ENCODE results near the gene AGMO. TPM values are rescaled to one million over a fixed set of nuclear protein-coding genes. Genes with fewer than 3 reads are reported as not detected.
"Not testable (repeated sequence)": the region's sequence is repeated elsewhere in the genome, so short reads cannot be mapped to it uniquely, and the experiment has no call there.

The AGMO gene
- total RNA-seq, 2 donors from 2014 or later, result 0.37 to 0.47 TPM

- intact Hi-C loops (cut with DNase I), result no loop called here
These were observed 37.7 kb downstream of the AGMO start for GRCh38 chr7:15524077-15524476.

GRCh38 chr7:15517865-15518264 is 44.0 kb downstream of the AGMO start:
- H3K4me1 ChIP-seq; H3K27me3 ChIP-seq; H3K9ac ChIP-seq (ENCODE audit: low read depth in 2 of 2, low read length in 2 of 2); H3K4me3 ChIP-seq; H3K36me3 ChIP-seq; H3K27ac ChIP-seq; intact Hi-C loops (cut with DNase I); DNase-seq; H3K9me3 ChIP-seq: not testable (repeated sequence)

More at GRCh38 chr7:15524077-15524476, 37.7 kb downstream of the AGMO start:
- Histone ChIP-seq H3K9me3 (no peaks in the 10 kb centered on the region), H3K36me3 (no peaks in the 10 kb centered on the region), H3K4me3 (no peak overlapping the region), H3K27me3 (no peaks in the 10 kb centered on the region), H3K4me1 (no peaks in the 10 kb centered on the region), H3K27ac (no peak overlapping the region), H3K9ac (ENCODE audit: low read depth in 2 of 2, low read length in 2 of 2) (no peak overlapping the region)
- no peak for TF ChIP-seq CTCF (IDR thresholded peaks at IDR 0.05)
- no peak for DNase-seq

- no peak for DNase-seq
- H3K27me3 ChIP-seq, result no peaks in the 10 kb centered on the region
- H3K4me1 ChIP-seq, result no peaks in the 10 kb centered on the region
- TF ChIP-seq CTCF (IDR thresholded peaks at IDR 0.05), result no peak
- intact Hi-C loops (cut with DNase I), result no loop called here
- H3K9me3 ChIP-seq, result no peaks in the 10 kb centered on the region
- H3K27ac ChIP-seq, result no peak overlapping the region
- no peak overlapping the region for H3K9ac ChIP-seq (ENCODE audit: low read depth in 2 of 2, low read length in 2 of 2)
- no peak overlapping the region for H3K4me3 ChIP-seq
- no peaks in the 10 kb centered on the region for H3K36me3 ChIP-seq
These were observed 46.6 kb downstream of the AGMO start for GRCh38 chr7:15515252-15515651.

GRCh38 chr7:15508258-15508657 is 53.6 kb downstream of the AGMO start:
- intact Hi-C loops (cut with DNase I), result no loop called here
- Histone ChIP-seq H3K27ac (no peak overlapping the region), H3K4me1 (no peaks in the 10 kb centered on the region), H3K36me3 (no peaks in the 10 kb centered on the region), H3K9me3 (no peaks in the 10 kb centered on the region), H3K4me3 (no peak overlapping the region), H3K27me3 (no peaks in the 10 kb centered on the region), H3K9ac (ENCODE audit: low read depth in 2 of 2, low read length in 2 of 2) (no peak overlapping the region)
- TF ChIP-seq CTCF (IDR thresholded peaks at IDR 0.05), result no peak
- DNase-seq, result no peak

- Histone ChIP-seq H3K4me3 (no peak overlapping the region), H3K36me3 (no peaks in the 10 kb centered on the region), H3K27ac (no peak overlapping the region), H3K9ac (ENCODE audit: low read depth in 2 of 2, low read length in 2 of 2) (no peak overlapping the region), H3K9me3 (no peaks in the 10 kb centered on the region), H3K4me1 (no peaks in the 10 kb centered on the region), H3K27me3 (no peaks in the 10 kb centered on the region)
- intact Hi-C loops (cut with DNase I), result no loop called here
- TF ChIP-seq CTCF (IDR thresholded peaks at IDR 0.05), result no peak
- no peak for DNase-seq
These were observed 54.1 kb downstream of the AGMO start for GRCh38 chr7:15507708-15508107.

- Histone ChIP-seq H3K4me1 (no peaks in the 10 kb centered on the region), H3K27me3 (no peaks in the 10 kb centered on the region), H3K9ac (ENCODE audit: low read depth in 2 of 2, low read length in 2 of 2) (no peak overlapping the region), H3K9me3 (no peaks in the 10 kb centered on the region), H3K4me3 (no peak overlapping the region), H3K36me3 (no peaks in the 10 kb centered on the region), H3K27ac (no peak overlapping the region)
- no peak for DNase-seq
- TF ChIP-seq CTCF (IDR thresholded peaks at IDR 0.05), result no peak
- intact Hi-C loops (cut with DNase I), result no loop called here
These were observed 54.6 kb downstream of the AGMO start for GRCh38 chr7:15507171-15507570.

Data from colonic mucosa (tissue), 4 donors.